BE2C (cell line): ENCODE data around the gene QSOX2.

ENCODE experiments used
- DNase-seq: peaks from one replicate; pipeline ENCODE4 v3.0.0-alpha.2; 2020
- H3K27me3 ChIP-seq: fragments of 250-450 bp; sonication (Bioruptor Pico); 2 replicates; pipeline ENCODE4 v1.5.1; 2020; ENCODE audit warnings: mild to moderate bottlenecking
- H3K36me3 ChIP-seq: fragments of 250-450 bp; sonication (Bioruptor Pico); 2 replicates; pipeline ENCODE4 v1.5.1; 2020; ENCODE audit warnings: mild to moderate bottlenecking
- H3K4me1 ChIP-seq: fragments of 250-450 bp; sonication (Bioruptor Pico); 2 replicates; pipeline ENCODE4 v1.5.1; 2020
- H3K4me3 ChIP-seq: 2 replicates; pipeline ENCODE4 v1.5.1; 2011; ENCODE audit warnings: low read depth, low read length
- H3K9me3 ChIP-seq: fragments of 250-450 bp; sonication (Bioruptor Pico); 2 replicates; pipeline ENCODE4 v1.5.1; 2020
- CTCF ChIP-seq: IDR thresholded peaks from 2 replicates; pipeline ENCODE4 v1.5.1; 2012; ENCODE audit warnings: mild to moderate bottlenecking, low read depth, low read length

QSOX2 gene

DNA sequence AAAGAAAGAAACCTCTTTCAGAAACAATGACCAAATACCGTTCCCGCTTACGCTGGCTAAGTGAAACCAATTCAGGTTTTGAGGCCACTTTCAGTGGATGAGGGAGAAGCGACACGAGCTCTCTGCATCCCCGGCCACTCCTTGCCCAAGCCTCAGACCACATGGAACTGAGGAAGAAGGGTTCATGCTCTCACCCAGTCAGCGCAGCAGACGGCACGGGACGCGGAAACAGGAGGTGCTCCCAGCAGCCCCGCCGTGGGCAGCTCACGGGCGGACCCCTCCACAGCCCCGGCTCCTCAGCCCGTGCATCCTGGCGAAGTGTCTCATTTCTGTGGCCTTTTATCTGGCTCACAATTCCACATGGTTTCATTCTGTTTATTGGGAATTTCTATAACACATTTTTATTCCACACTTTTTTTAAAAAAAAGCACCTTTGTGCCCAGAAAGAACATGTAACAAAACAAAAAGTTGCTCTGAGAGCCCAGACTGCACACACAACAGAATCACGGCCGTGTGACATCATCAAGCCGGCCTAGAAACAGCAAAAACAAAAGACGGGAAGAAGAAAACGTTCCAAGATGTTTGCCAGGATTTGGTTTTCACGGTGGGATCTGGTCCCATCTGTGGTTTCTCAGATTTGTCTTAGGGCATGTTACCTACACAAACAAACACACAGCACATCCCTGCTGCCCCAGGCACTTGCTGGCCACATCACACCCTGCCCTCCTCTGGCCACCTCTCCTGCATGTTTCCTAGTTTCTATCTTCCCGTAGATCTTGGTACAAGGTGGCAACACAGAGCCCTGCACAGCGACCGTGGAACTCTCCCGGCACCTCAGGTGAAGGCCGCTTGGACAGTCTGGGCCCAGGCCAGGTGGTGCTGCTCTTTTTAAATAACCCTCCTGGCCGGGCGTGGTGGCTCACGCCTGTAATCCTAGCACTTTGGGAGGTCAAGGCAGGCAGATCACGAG, 16.2 kb downstream of the QSOX2 start:
- no peak for TF ChIP-seq CTCF
- Histone ChIP-seq H3K4me1 (peaks cover 18% of the 10 kb centered on the region), H3K27me3 (no peaks in the 10 kb centered on the region), H3K36me3 (peaks cover 48% of the 10 kb centered on the region), H3K9me3 (no peaks in the 10 kb centered on the region), H3K4me3 (no peak overlapping the region)
- DNase-seq: no peak

DNA sequence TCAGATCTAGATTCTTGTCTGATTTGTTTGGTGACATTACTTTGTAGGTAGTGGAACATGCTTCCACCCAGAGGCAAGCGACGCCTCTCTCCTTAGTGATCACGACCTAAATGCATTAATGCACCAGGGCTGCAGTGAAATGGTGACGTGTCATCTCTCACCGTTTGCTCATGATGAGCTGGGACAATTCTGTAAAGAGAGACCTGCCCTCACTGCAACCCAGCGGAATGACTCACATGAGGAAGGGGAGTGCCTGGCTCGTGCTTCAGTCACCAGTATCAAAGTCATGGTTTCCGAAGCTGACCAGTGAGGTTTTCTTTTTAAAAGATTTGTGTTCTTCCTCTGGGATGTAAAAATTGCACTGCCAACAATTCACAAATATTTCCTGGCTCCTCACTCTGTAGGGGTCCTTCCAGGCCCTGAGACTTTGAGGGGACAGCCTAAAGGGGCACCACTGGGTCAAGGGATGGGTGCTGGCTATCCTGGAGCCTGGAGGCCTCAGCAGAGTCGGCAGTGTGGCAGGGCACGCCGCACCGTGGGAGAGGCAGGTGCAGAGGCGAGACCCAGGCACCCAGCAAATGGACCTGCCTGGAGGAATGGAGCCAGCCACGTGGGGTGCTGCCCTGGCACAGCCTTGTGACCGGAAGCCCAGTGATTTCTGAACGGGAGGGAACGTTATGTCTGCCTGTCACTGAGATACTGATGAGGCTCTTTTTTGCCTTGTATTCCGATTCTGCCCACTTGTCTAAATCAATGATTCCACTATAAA, 17.3 kb downstream of the QSOX2 start:
- H3K9me3 ChIP-seq: no peaks in the 10 kb centered on the region
- TF ChIP-seq CTCF: no peak
- H3K36me3 ChIP-seq: peaks cover 46% of the 10 kb centered on the region
- H3K27me3 ChIP-seq: no peaks in the 10 kb centered on the region
- H3K4me1 ChIP-seq: peaks cover 18% of the 10 kb centered on the region
- DNase-seq: no peak
- H3K4me3 ChIP-seq: no peak overlapping the region

DNA sequence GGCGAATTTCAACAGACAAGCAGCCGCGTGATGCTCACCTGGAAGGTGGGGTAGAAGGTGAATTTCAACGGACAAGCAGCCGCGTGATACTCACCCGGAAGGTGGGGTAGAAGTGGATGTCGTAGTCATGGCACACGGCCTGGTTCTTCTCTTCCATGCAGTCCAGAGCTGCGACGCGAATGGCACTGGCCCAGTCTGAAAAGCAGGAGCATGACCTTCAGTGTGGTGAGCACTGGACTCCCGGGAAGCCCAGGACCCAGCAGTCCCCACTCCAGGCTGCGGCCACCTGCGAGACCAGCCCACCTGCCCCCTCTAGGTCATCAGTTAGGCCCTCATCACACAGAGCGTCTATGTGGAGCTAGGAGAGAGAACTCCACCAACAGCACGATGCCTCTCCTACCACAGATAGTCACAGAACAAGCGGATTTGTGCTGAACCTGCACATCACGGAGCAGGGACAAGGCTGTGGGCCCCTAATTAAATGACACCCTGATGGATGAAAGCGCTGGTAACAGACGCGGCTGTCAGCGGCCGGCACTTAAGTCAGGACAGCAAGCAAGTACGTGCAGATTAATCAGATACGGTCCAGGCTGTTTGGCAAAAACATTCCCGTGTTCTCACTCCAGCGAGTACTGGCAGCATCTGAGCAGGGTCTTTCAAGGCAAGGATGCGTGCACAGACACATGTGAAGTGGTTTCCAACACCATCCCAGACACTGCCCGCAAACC, 18.8 kb downstream of the QSOX2 start:
- H3K4me1 ChIP-seq: peaks cover 18% of the 10 kb centered on the region
- H3K9me3 ChIP-seq: no peaks in the 10 kb centered on the region
- peaks cover 46% of the 10 kb centered on the region for H3K36me3 ChIP-seq
- H3K27me3 ChIP-seq: no peaks in the 10 kb centered on the region
- no peak for TF ChIP-seq CTCF
- no peak overlapping the region for H3K4me3 ChIP-seq
- peak; percentile 50 for DNase-seq

GRCh38 chr9:136225748-136226679, 19.6 kb downstream of the QSOX2 start:
- DNase-seq: peak; percentile 82
- Histone ChIP-seq H3K4me3 (no peak overlapping the region), H3K9me3 (no peaks in the 10 kb centered on the region), H3K27me3 (no peaks in the 10 kb centered on the region), H3K36me3 (peaks cover 54% of the 10 kb centered on the region), H3K4me1 (peaks cover 18% of the 10 kb centered on the region)
- TF ChIP-seq CTCF: peak; percentile 94

- Histone ChIP-seq H3K4me1 (peaks cover 18% of the 10 kb centered on the region), H3K9me3 (no peaks in the 10 kb centered on the region), H3K36me3 (peaks cover 54% of the 10 kb centered on the region), H3K27me3 (no peaks in the 10 kb centered on the region), H3K4me3 (no peak overlapping the region)
- DNase-seq: no peak
- TF ChIP-seq CTCF: no peak
Measured at GRCh38 chr9:136225366-136225747, 20.3 kb downstream of the QSOX2 start.
